T47D (cell line): ENCODE results near the gene RPL41.

Source experiments
- DNase-seq, 2 experiments: peaks; one replicate each; pipeline versions ENCODE4 v3.0.0 to v3.0.0-alpha.2; 2011 to 2012; ENCODE audit warnings: low read depth in 1 of 2, low spot score in 1 of 2
- JUND ChIP-seq: IDR thresholded peaks from 2 replicates; pipeline ENCODE4 v1.6.1; 2012; ENCODE audit warnings: low read depth
- in situ Hi-C: cut with HindIII; loops from 2 replicates; pipeline ENCODE4 v1.10.0; 2016; ENCODE audit warnings: low sequenced_read_pairs, low pct_unique_long_range_greater_than_20kb

Gene RPL41

DNA sequence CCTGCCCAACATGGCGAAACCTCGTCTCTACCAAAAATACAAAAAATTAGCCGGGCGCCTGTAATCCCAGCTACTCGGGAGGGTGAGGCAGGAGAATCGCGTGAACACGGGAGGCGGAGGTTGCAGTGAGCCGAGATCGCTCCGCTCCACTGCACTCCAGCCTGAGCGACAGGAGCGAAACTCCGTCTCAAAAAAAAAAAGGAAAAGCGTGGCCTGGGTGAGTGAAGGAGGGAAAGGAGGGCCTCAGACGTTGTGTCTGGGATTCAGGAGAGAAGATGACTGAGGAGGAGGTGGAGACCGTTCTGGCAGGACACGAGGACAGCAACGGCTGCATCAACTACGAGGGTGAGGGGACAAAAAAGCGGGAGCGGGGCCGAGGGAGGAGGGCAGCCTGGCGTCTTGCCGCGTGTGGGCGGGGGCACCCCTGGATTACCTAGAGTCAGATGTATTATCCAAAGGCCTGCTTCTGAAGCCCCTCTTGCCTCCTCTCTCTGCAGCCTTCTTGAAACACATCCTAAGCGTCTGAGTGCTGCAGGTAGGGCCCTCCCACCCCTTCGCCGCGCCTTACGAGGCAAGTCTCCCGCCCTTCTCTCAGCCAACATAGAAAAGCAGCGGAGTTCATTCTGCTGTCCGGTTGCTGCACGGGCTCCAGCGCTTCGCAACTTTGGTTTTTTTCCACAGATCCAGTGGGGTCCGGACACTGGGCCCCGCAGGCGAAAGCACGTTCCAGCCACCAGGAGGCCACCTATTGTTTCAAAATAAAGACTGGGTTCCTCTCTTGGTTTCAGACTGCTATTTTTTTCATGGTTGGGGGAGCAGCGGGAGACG is 41.0 kb downstream of the RPL41 start:
- in situ Hi-C loops = no loop called here
- no peak for TF ChIP-seq JUND
- peak; percentile 66 to 88 for DNase-seq

DNA sequence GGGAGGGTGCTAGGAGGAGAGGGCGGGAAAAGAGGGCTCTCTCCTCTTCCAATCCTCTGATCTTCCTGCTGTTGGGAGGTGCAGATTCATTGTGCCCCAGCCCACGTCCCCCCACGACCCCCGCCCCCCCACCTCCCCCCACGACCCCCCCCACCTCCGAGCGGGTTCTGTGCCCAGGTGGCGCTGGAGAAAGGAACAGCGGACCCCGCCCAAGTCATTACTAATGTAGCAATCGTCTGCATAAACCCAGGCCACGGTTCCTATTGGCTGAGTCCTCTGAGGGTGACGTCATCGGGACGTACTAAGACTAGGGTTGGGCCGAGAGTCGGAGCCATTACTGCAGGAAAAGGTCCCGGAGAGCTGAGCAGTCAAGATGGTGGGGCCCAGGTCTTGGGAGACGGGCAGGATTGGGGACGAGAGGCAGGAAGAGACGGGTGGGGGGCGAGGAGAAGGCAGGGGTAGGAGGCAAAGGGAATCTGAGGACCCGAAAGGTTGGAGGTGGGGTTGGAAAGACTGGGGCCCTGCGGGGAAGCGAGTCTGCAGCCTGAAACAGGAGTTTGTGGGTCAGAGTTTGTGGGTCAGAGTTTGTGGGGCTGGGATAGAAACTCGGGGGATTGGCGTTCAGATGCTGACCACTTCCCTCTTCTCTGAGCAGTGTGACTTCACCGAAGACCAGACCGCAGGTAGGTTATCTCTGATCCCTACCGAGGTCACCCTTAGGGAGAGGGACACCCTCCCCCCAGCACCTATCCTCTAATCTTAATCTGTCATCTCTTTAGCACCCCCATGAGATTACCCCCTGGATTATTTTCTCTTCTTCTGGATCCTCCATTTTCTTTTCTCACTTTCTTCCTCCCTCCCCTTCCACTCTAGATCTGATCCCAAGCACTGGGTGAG is 41.8 kb downstream of the RPL41 start, which contains the start of gene MYL6:
Gene MYL6, plus strand, starts transcription at position 331 of the 897 bp plus-strand sequence. Its CDS starts 43 bp downstream, at position 374.
- DNase-seq = peak; percentile 96 to 99
- in situ Hi-C loops = no loop called here
- no peak for TF ChIP-seq JUND

DNA sequence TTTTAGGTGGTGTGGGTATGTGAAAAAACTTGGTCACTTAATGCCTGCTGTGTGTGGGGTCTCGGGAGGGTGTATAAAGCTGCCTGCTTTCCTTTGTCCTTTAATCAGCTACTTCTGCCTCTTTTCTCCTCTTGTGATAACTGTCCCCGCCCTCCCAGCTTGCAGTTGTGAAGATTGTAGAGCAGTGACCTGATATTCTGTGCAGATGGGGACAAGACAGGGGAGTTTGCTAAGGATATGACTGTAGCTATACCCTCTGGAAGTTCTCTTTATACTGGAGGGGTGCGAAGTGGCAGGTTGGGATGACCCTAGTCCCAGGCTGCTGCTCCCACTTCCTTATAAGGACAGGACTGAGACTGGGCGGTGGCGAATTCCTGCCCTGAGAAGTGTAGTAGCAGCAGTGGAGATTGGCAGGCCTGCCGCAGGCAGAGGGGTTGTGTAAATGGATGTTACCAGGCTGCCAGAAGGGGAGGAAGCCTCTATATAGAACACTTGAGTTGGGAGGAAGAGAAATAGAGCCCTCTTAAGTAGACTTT is 42.6 kb downstream of the RPL41 start:
- in situ Hi-C loops = no loop called here
- TF ChIP-seq JUND = no peak
- peak; percentile 65 to 80 for DNase-seq

DNA sequence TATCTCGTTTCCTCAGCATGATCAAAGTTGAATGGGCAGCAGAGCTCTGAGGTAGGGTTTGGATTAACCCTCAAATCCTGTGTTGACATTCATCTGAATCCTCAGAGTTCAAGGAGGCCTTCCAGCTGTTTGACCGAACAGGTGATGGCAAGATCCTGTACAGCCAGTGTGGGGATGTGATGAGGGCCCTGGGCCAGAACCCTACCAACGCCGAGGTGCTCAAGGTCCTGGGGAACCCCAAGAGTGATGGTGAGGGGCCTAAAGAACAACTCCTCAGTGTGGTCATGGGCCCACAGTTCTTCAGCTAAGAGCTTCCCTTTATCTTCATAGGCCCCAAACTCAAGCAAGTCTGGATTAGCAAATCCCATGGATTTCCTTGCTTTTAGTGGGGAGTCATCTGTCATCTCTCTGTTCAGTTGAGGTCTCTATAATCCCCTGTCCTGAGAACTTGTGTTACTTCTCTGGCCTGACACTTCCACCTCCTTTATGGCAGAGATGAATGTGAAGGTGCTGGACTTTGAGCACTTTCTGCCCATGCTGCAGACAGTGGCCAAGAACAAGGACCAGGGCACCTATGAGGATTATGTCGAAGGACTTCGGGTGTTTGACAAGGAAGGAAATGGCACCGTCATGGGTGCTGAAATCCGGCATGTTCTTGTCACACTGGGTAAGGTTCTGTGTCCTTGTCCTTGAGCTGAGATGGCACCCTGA is 43.2 kb downstream of the RPL41 start:
- in situ Hi-C loops = no loop called here
- no peak for TF ChIP-seq JUND
- no peak for DNase-seq

DNA sequence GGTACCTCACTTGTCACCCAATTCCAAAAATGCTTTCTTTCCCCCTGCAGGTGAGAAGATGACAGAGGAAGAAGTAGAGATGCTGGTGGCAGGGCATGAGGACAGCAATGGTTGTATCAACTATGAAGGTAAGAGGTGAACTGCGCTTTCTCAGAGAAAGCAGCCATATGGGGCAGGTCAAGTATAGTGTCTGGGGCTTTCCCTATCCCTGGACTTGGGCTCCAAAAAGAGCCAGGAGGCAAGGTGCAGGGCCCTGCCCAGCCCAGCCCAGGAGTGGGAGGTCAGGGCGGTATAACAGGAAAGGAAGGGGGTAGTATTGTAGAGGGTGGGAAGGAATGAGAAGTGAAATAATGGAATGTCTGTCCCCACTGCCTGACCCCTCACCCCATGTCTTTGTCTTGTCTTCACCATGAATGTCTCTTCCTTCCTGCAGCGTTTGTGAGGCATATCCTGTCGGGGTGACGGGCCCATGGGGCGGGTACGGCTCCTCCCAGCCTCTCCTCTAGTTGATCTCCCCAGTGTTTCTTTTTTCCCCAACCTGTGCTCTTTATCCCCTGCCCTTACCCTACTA is 43.8 kb downstream of the RPL41 start:
- DNase-seq = no peak
- no peak for TF ChIP-seq JUND
- in situ Hi-C loops = no loop called here

DNA sequence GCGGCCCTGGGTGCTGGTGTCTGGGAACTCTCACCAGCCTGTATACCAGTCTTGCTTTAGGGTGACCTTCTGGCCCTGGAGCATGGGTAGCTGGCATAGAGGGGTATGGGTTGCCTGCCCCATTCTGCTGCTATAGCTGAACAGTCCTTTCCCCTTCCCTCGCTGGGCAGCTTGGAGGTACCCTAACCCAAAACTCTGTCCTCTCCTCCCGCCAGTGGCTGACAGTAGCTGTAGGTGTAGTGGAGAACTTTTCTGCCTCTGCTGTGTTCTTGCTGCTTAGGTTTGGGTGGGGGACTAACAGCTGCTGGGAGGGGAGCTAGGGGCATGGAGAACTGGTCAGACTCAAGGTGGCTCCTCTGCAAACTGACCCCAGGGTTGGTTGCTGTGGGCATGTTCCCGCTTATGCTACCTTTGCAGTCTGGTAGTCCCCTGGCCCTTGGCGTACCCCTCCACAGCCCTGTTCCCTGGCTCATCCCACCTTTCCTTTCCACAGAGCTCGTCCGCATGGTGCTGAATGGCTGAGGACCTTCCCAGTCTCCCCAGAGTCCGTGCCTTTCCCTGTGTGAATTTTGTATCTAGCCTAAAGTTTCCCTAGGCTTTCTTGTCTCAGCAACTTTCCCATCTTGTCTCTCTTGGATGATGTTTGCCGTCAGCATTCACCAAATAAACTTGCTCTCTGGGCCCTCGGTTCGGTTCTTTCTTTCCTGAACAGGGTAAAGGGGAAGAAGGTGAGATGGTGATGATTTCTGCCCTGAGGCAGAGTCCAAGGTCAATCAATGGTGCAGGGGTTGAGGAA is 44.7 kb downstream of the RPL41 start:
- in situ Hi-C loops = no loop called here
- DNase-seq = no peak
- TF ChIP-seq JUND = no peak

DNA sequence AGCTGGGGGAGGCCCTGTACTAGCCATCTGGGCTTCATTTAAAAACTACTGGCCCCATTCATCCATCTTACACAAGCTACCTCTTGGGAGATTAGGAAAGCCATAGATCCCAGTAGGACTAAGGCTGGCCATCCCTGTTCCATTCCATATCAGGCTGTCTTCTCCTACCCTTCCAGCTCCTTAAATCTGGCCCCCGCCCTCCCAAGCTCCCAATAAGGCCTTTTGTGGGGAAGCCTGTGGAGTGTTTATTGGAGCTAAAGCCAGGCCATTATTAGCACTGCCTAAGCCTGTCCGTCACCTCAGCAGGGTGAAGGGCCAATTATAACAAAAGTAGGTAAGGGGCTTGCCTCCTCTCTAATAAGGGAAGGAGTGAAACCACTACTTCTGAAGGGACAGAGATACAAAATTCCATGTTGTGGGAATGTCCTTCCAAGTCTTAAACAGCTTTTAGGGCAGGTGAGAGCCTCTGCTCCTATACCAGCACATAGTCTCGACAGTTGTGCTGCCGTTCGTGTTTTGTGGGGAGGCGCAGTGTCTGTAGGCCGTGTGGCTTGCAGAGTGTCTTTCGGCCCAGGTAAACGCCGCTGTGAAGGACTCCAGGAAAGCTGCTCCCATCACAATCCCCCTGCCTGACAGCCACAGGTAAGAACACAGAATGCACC is 45.4 kb downstream of the RPL41 start:
- in situ Hi-C loops = no loop called here
- DNase-seq = no peak
- TF ChIP-seq JUND = no peak

DNA sequence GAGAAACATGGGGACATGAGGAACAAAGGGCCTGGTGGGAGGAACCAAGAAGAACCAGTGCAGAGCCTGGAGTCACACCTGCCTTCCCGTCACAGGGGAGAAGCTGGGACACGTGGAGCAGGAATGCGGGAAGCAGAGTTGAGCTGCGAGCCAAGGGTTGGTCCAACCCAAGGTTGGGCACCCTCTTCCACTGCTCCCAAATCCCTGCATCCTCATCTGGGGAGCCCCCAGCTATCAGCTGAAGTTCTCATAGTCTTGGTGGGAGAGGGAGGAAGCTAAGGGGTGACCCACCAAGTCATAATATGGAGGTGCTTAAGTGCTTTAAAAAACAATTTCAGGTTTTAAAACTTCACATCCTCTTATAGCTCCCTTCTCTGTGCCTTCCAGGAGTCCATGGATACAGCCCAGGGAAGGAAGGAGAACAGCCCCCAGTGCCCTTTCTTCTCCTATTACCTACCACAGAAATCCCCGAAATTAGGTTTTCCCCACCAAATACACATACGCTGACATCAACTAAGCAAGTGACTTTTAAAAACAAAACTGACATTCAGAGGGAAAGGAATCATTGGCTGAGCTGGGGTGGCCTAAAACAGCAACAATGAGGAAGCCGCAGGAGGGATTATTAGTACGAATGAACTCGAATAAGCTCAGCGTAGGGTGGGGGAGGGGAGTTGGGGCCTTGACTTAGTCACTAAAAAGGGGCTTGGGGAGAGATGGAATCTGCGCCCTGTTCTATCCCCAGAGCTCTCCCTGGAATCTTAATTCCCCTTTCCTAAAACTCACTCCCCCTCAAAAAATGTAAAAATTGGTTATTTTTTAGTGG is 46.2 kb downstream of the RPL41 start:
- TF ChIP-seq JUND = no peak
- in situ Hi-C loops = no loop called here
- DNase-seq = no peak

DNA sequence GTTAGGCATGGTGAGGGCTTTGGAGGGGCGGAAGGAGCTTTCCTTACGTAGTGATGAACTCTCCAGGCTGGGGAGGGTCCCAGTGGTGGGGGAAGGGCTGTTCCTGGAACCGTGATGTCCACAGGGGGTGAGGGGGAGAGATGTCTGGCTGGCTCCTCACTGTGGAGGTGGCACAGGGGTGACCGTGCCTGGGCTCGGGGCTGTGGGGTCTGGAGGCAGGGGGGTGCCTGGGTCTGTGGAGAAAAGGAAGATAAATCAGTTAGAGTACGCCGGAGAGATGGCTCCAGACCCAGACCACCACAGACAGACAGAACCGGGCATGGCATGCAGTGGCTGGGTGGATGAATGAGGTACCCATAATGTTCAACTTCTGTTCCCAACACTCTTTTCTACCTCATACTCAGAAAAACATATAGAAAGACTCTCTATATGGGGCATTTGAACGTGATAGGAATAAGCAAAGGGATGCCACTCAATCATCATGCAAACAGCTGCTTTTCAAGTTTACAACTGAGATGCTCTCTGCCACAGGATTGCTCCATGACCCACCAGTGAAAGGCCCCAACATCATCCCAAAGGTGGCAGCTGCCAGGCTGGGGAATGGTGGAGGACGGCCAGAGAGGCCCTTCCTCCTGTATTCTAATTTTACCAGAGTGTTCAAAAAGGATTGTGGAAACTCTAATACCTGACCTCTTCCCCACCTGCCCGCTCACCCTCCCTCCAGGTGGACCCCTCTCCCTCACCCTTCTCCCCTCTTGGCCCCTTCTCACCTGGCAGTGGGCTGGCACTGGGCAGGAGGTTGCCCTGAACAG is 47.3 kb downstream of the RPL41 start:
- DNase-seq = no peak
- in situ Hi-C loops = no loop called here
- no peak for TF ChIP-seq JUND
